Sigmoid colon (tissue), 4 donors: ENCODE measurements around the gene CCDC18.

Experiments used
- EP300 ChIP-seq, 4 donors: sonication (generic); formaldehyde crosslinking; IDR thresholded peaks; one replicate each; pipeline ENCODE4 v1.6.1; 2017; ENCODE audit warnings: antibody characterized with exemption in 4 of 4
- POLR2A ChIP-seq, 2 donors: fragments of 450-650 bp; IDR thresholded peaks; one replicate each; pipeline ENCODE4 v1.6.1; 2016; ENCODE audit warnings: antibody characterized with exemption in 2 of 2, mild to moderate bottlenecking in 2 of 2, moderate library complexity in 2 of 2
- POLR2AphosphoS5 ChIP-seq, 4 donors: sonication (generic); formaldehyde crosslinking; IDR thresholded peaks; one replicate each; pipeline ENCODE4 v1.6.1; 2017; ENCODE audit warnings: antibody characterized with exemption in 4 of 4
- TF ChIP-seq, protein P1 (sequence below), 4 experiments: fragments of 450-650 bp in 3 of 4; fragments of 200-600 bp in 1 of 4; IDR thresholded peaks; one replicate each; pipeline ENCODE4 v1.5.1; 2016 to 2019; ENCODE audit warnings: antibody characterized with exemption in 4 of 4, mild to moderate bottlenecking in 3 of 4, moderate library complexity in 2 of 4

DNA sequence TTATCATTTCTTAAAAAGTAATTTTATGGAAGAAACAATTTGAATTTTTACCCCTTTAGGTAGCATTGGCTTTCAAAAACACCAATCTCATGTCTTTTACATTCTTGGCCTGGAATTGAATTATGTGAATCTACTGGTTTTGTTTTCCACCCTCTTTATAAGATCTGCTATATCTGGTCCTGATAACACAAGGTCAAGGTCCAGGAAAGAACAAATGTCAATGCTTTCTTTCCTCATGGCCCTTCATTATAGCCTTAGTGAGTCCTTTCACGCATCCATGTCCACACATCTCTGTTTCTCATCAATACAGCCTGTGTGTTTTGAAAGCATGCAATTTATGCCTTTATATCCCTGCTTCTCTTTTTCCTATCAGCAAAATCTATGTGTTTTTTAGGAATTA, 141.2 kb downstream of the CCDC18 start:
- TF ChIP-seq POLR2A (IDR thresholded peaks at IDR 0.05) (no peak), EP300 (IDR thresholded peaks at IDR 0.05) (no peak), POLR2AphosphoS5 (IDR thresholded peaks at IDR 0.05) (no peak)
- TF ChIP-seq, protein P1, sequence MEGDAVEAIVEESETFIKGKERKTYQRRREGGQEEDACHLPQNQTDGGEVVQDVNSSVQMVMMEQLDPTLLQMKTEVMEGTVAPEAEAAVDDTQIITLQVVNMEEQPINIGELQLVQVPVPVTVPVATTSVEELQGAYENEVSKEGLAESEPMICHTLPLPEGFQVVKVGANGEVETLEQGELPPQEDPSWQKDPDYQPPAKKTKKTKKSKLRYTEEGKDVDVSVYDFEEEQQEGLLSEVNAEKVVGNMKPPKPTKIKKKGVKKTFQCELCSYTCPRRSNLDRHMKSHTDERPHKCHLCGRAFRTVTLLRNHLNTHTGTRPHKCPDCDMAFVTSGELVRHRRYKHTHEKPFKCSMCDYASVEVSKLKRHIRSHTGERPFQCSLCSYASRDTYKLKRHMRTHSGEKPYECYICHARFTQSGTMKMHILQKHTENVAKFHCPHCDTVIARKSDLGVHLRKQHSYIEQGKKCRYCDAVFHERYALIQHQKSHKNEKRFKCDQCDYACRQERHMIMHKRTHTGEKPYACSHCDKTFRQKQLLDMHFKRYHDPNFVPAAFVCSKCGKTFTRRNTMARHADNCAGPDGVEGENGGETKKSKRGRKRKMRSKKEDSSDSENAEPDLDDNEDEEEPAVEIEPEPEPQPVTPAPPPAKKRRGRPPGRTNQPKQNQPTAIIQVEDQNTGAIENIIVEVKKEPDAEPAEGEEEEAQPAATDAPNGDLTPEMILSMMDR (IDR thresholded peaks at IDR 0.05): no peak
